Activated CD8-positive, alpha-beta memory T cell treated with anti-CD3 and anti-CD28 coated beads, Interleukin-2, amount 10 ng/mL, durations not matched to agents 7 days and 5 days (primary cell): Measurements from ENCODE around the gene HECTD4. TPM values are rescaled to one million over a fixed set of nuclear protein-coding genes. Genes with fewer than 3 reads are reported as not detected.
A peak's percentile ranks its signal among the peaks of the same experiment; 100 is the strongest.
"Not testable (repeated sequence)": the region's sequence is repeated elsewhere in the genome, so short reads cannot be mapped to it uniquely, and the experiment has no call there.

ENCODE experiments used
- ATAC-seq: fragments of 150-1000 bp; cut with Tn5 transposase; one replicate; pipeline ENCODE4 v1.10.0; 2021; ENCODE audit warnings: moderate library complexity
- CTCF ChIA-PET: fragments of 350-600 bp; sonication (Branson Sonifier 250); formaldehyde crosslinking; loops from one replicate; lab custom pipeline; 2021; ENCODE audit warnings: antibody characterized with exemption; lab: Charles Lee
- DNase-seq: peaks from one replicate; pipeline ENCODE4 v3.0.0-alpha.2; 2020
- H3K27ac Mint-ChIP-seq: one replicate; pipeline ENCODE4 v1.8.0; 2021; ENCODE audit warnings: mild to moderate bottlenecking, mixed read lengths
- H3K27me3 Mint-ChIP-seq: one replicate; pipeline ENCODE4 v1.8.0; 2021; ENCODE audit warnings: mixed read lengths
- H3K36me3 Mint-ChIP-seq: one replicate; pipeline ENCODE4 v1.8.0; 2021; ENCODE audit warnings: mild to moderate bottlenecking, mixed read lengths
- H3K4me1 Mint-ChIP-seq: one replicate; pipeline ENCODE4 v1.8.0; 2021; ENCODE audit warnings: mixed read lengths
- H3K4me3 Mint-ChIP-seq: one replicate; pipeline ENCODE4 v1.8.0; 2021; ENCODE audit warnings: mild to moderate bottlenecking, moderate library complexity, mixed read lengths
- H3K9me3 Mint-ChIP-seq: one replicate; pipeline ENCODE4 v1.8.0; 2022; ENCODE audit warnings: low read depth, mixed read lengths
- total RNA-seq, 2 experiments: library from RNA; stranded (reverse); gene quantifications; one replicate each; pipeline ENCODE4 v1.2.3, GENCODE V29; 2021

HECTD4 gene
- total RNA-seq, 2 experiments from 2014 or later = 49.3 to 55.4 TPM

- DNase-seq (peak; percentile 92), ATAC-seq (peak; percentile 87)
- peaks cover 39% of the 10 kb centered on the region for H3K4me1 Mint-ChIP-seq
- peak within 1 kb of the TSS; percentile 95 for H3K4me3 Mint-ChIP-seq
- H3K36me3 Mint-ChIP-seq = peaks cover 4% of the 10 kb centered on the region
- peak within 1 kb of the TSS; percentile 96 for H3K27ac Mint-ChIP-seq
- CTCF ChIA-PET = interaction anchor here (1.7 kb wide), 1 partner anchor 32 kb away, joined by 5 read pairs; no protein-coding TSS in a partner anchor
- H3K9me3 Mint-ChIP-seq = no peaks in the 10 kb centered on the region
- H3K27me3 Mint-ChIP-seq = no peaks in the 10 kb centered on the region
Measured at GRCh38 chr12:112418608-112419296, 36.5 kb upstream of the HECTD4 start, which contains the start of gene PTPN11. TSS of gene PTPN11 (plus strand) at chr12:112418947. CDS start at chr12:112419112, 165 bp downstream.

DNA sequence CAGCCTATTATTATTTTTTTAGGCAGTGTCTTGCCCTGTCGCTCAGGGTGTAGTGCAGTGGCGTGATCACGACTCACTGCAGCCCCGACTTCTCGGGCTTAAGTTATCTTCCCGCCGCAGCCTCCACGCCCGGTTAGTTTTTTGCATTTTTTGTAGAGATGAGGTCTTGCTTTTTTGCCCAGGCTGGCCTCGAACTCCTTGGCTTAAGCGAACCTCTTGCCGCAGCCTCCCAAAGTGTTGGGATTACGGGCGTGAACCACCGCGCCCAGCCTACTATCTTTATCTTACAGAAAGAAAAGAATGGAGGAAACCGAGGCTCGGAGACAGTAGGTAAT, 36.0 kb upstream of the HECTD4 start:
- Mint-ChIP-seq H3K4me1 (peaks cover 39% of the 10 kb centered on the region), H3K27me3 (no peaks in the 10 kb centered on the region)
- ATAC-seq = no peak

DNA sequence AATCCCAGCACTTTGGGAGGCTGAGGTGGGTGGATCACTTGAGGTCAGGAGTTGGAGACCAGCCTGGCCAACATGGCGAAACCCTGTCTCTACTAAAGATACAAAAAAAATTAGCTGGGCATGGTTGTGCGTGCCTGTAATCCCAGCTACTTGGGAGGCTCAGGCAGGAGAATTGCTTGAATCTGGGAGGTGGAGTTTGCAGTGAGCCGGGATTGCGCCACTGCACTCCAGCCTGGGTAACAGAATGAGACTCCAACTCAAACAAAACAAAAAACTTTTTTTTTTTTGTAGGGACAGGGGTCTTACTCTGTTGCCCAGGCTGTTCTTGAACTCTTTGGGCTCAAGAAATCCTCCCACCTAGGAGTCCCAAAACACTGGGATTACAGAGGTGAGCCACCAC, 33.2 kb upstream of the HECTD4 start:
- CTCF ChIA-PET = interaction anchor here (1.6 kb wide), 1 partner anchor 216 kb away, joined by 6 read pairs; no protein-coding TSS in a partner anchor
- H3K27me3 Mint-ChIP-seq, H3K36me3 Mint-ChIP-seq, H3K9me3 Mint-ChIP-seq, DNase-seq, H3K27ac Mint-ChIP-seq, H3K4me3 Mint-ChIP-seq, ATAC-seq: not testable (repeated sequence)
- H3K4me1 Mint-ChIP-seq = peaks cover 25% of the 10 kb centered on the region

More for the DNA sequence above, 36.0 kb upstream of the HECTD4 start:
- H3K36me3 Mint-ChIP-seq = peaks cover 4% of the 10 kb centered on the region
- CTCF ChIA-PET = interaction anchor here (1.7 kb wide), 1 partner anchor 31 kb away, joined by 5 read pairs; no protein-coding TSS in a partner anchor
- H3K9me3 Mint-ChIP-seq = no peaks in the 10 kb centered on the region
- H3K27ac Mint-ChIP-seq = peak overlapping the region; percentile 96
- H3K4me3 Mint-ChIP-seq = peak overlapping the region; percentile 95
- DNase-seq = no peak

DNA sequence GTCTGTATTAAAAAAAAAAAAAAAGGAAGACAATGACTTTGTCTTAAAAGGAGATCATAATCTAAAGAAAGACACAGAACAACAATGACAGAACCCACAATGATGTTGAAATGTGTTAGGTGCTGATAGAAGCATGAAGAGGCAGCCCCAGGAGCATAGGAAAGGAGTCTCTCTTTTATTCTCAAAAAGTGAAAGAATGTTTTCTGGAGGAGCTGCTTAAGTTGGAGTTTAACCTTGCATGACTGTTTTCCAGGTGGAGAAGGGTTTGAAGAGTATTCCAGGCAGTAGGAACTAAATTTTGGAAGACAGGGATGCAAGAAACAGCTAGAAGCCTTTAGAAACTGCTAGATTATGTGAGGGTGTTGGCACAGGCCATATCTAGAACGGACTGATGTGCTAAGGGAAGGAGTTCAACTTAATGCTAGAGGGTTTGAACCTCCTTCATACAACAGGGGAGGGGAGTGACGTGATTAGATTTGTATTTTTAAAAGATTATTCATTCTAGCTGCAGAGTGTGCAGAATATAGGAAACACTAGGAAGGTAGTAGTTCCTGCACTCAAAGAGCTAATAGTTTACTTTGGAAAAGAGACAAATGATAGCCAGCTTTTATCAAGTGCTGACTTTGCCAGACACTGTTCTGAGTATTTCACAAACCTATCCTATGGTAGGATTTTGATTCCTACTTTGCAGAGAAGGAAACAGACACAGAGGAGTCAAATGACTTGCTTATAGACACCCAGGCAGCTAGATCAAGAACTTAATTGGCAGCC, 31.8 kb upstream of the HECTD4 start:
- CTCF ChIA-PET = interaction anchor here (1.6 kb wide), 1 partner anchor 215 kb away, joined by 6 read pairs; no protein-coding TSS in a partner anchor
- H3K4me1 Mint-ChIP-seq = peaks cover 18% of the 10 kb centered on the region
- H3K27ac Mint-ChIP-seq = no peak overlapping the region
- H3K4me3 Mint-ChIP-seq = no peak overlapping the region
- no peak for ATAC-seq
- H3K27me3 Mint-ChIP-seq = no peaks in the 10 kb centered on the region
- H3K9me3 Mint-ChIP-seq = no peaks in the 10 kb centered on the region
- DNase-seq = no peak
- peaks cover 2% of the 10 kb centered on the region for H3K36me3 Mint-ChIP-seq

DNA sequence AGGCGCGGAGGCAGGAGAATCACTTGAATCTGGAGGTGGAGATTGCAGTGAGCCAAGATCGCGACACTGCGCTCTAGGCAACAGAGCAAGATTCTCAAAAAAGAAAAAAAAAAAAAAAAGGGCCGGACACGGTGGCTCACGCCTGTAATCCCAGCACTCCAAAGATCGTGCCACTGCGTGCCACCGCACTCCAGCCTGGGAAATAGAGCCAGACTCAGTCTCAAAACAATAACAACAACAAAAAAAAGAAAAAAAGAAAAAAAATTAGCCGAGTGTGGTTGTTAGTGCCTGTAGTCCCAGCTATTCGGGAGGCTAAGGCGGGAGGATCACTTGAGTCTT, 27.6 kb upstream of the HECTD4 start:
- CTCF ChIA-PET = interaction anchor here (0.9 to 1.8 kb wide), 4 partner anchors 22 to 396 kb away, joined by 3 to 4 read pairs (median 4); no protein-coding TSS in a partner anchor
- DNase-seq (no peak), ATAC-seq (no peak)
- Mint-ChIP-seq H3K36me3 (peaks cover 38% of the 10 kb centered on the region), H3K4me1 (peaks cover 38% of the 10 kb centered on the region), H3K27me3 (no peaks in the 10 kb centered on the region), H3K9me3 (no peaks in the 10 kb centered on the region), H3K4me3 (peak overlapping the region; percentile 94), H3K27ac (peak overlapping the region; percentile 99)

- peak within 1 kb of the TSS; percentile 99 for H3K27ac Mint-ChIP-seq
- no peaks in the 10 kb centered on the region for H3K9me3 Mint-ChIP-seq
- peak within 1 kb of the TSS; percentile 94 for H3K4me3 Mint-ChIP-seq
- peaks cover 38% of the 10 kb centered on the region for H3K4me1 Mint-ChIP-seq
- ATAC-seq (peak; percentile 89), DNase-seq (peak; percentile 89)
- peaks cover 44% of the 10 kb centered on the region for H3K36me3 Mint-ChIP-seq
- H3K27me3 Mint-ChIP-seq = no peaks in the 10 kb centered on the region
- CTCF ChIA-PET = no interaction called here
Measured at GRCh38 chr12:112409064-112409905, 27.1 kb upstream of the HECTD4 start, which contains the start of gene RPL6. TSS of gene RPL6 (minus strand) at chr12:112409605. CDS start at chr12:112408656, 949 bp downstream.

DNA sequence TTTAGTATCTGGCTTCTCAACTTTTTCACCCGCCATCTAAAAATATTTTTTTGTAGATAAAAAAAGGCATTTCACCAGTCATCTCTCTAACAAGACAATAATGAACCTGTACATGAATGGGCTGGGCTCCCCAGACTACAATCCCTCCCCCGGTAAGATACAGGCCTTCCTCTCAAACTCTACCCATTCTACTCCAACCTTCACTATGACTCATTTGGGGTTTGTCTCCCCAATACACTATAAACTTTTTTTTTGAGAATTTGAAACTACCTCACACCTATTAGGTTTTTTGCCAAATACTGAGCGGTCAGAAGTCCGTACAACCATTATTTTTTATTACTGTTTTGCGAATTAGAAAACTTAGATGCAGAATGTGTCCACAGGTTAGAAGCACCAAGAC, 26.4 kb upstream of the HECTD4 start:
- Mint-ChIP-seq H3K27ac (peak overlapping the region; percentile 99), H3K9me3 (no peaks in the 10 kb centered on the region), H3K36me3 (peaks cover 44% of the 10 kb centered on the region)

GRCh38 chr12:112407683-112408082, 25.5 kb upstream of the HECTD4 start:
- H3K9me3 Mint-ChIP-seq, ATAC-seq, H3K27me3 Mint-ChIP-seq, CTCF ChIA-PET, DNase-seq: not testable (repeated sequence)
- peaks cover 46% of the 10 kb centered on the region for H3K36me3 Mint-ChIP-seq
- H3K4me3 Mint-ChIP-seq = peak overlapping the region; percentile 94
- peaks cover 38% of the 10 kb centered on the region for H3K4me1 Mint-ChIP-seq
- H3K27ac Mint-ChIP-seq = peak overlapping the region; percentile 99

More for the DNA sequence above, 26.4 kb upstream of the HECTD4 start:
- peak overlapping the region; percentile 94 for H3K4me3 Mint-ChIP-seq
- ATAC-seq (peak; percentile 63), DNase-seq (peak; percentile 51)
- CTCF ChIA-PET = no interaction called here
- H3K4me1 Mint-ChIP-seq = peaks cover 38% of the 10 kb centered on the region
- H3K27me3 Mint-ChIP-seq = no peaks in the 10 kb centered on the region

GRCh38 chr12:112406519-112407488, 24.6 kb upstream of the HECTD4 start:
- Mint-ChIP-seq H3K27ac (peak overlapping the region; percentile 75), H3K4me3 (peak overlapping the region; percentile 94), H3K36me3 (peaks cover 46% of the 10 kb centered on the region), H3K4me1 (peaks cover 38% of the 10 kb centered on the region), H3K27me3 (no peaks in the 10 kb centered on the region), H3K9me3 (no peaks in the 10 kb centered on the region)
- ATAC-seq = no peak
- no peak for DNase-seq
- CTCF ChIA-PET = interaction anchor here (1.4 kb wide), 1 partner anchor 19 kb away, joined by 7 read pairs; no protein-coding TSS in a partner anchor

DNA sequence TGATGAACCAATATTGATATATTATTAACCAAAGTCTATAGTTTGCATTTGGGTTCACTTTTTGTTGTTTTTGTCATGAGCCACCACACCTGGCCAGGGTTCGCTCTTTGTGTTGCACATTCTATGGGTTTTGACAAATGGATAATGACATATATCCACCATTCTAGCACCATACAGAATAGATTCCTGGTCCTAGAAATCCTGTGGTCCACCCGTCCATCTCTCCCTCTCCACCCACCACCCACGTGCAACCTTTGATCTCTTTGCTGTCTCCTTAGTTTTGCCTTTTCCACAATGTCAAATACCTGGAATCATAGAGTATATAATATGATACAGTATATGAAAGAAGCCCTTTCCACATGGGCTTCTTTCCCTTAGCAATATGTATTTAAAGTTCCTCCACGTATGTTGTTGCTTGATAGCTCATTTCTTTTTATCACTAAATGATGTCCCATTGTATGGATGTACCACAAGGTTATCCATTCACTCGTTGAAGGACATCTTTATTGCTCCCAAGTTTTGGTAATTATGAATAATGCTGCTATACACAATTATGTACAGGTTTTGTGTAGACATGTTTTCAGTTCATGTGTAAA, 19.8 kb upstream of the HECTD4 start:
- Mint-ChIP-seq H3K9me3 (no peaks in the 10 kb centered on the region), H3K4me3 (no peak overlapping the region), H3K4me1 (peaks cover 12% of the 10 kb centered on the region), H3K27ac (no peak overlapping the region), H3K36me3 (peaks cover 26% of the 10 kb centered on the region), H3K27me3 (peaks cover 3% of the 10 kb centered on the region)
- no peak for DNase-seq
- peak; percentile 20 for ATAC-seq
- CTCF ChIA-PET = interaction anchor here (0.7 to 1.8 kb wide), 4 partner anchors 14 to 621 kb away, joined by 3 to 8 read pairs (median 4); no protein-coding TSS in a partner anchor

- H3K27me3 Mint-ChIP-seq = peaks cover 9% of the 10 kb centered on the region
Measured at GRCh38 chr12:112401054-112401453, 18.8 kb upstream of the HECTD4 start.

More at GRCh38 chr12:112401054-112401453, 18.8 kb upstream of the HECTD4 start:
- CTCF ChIA-PET = interaction anchor here (1.2 to 1.8 kb wide), 2 partner anchors 10 to 14 kb away, joined by 3 to 8 read pairs; no protein-coding TSS in a partner anchor
- H3K36me3 Mint-ChIP-seq = peaks cover 18% of the 10 kb centered on the region
- no peak overlapping the region for H3K27ac Mint-ChIP-seq
- no peak for ATAC-seq
- no peaks in the 10 kb centered on the region for H3K9me3 Mint-ChIP-seq
- DNase-seq = no peak
- peaks cover 4% of the 10 kb centered on the region for H3K4me1 Mint-ChIP-seq
- H3K4me3 Mint-ChIP-seq = no peak overlapping the region
